Thyroid gland (tissue), 4 donors: Measurements from ENCODE around the gene IFNG. TPM values are rescaled to one million over a fixed set of nuclear protein-coding genes. Genes with fewer than 3 reads are reported as not detected.

Source experiments
- DNase-seq, 2 donors: peaks; one replicate each; pipeline ENCODE4 v3.0.0-alpha.2; 2019
- H3K27ac ChIP-seq, 3 donors: fragments of 200-600 bp; sonication (generic); 1 replicate in 2 of 3; 2 replicates in 1 of 3; pipeline ENCODE4 v1.5.1; 2016 to 2019; ENCODE audit warnings: mild to moderate bottlenecking in 1 of 3, moderate library complexity in 1 of 3
- H3K27me3 ChIP-seq: fragments of 200-600 bp; sonication (generic); one replicate; pipeline ENCODE4 v1.5.1; 2019
- H3K36me3 ChIP-seq, 2 donors: fragments of 200-600 bp; sonication (generic); one replicate each; pipeline ENCODE4 v1.5.1; 2016 to 2019
- H3K4me1 ChIP-seq, 2 donors: fragments of 200-600 bp; sonication (generic); one replicate each; pipeline ENCODE4 v1.5.1; 2017 to 2019
- H3K4me3 ChIP-seq, 3 donors: fragments of 200-600 bp; sonication (generic); replicated peaks in 1 of 3; 1 replicate in 2 of 3; 2 replicates in 1 of 3; pipeline ENCODE4 v1.5.1; 2016; ENCODE audit warnings: mild to moderate bottlenecking in 1 of 3
- H3K9me3 ChIP-seq: fragments of 200-600 bp; sonication (generic); one replicate; pipeline ENCODE4 v1.5.1; 2017
- CTCF ChIP-seq, 6 experiments: fragments of 200-600 bp in 3 of 6; fragments of 450-650 bp in 3 of 6; sonication (generic) in 3 of 6; IDR thresholded peaks; one replicate each; pipeline ENCODE4 v1.5.1; 2016 to 2019; ENCODE audit warnings: antibody characterized with exemption in 6 of 6, mild to moderate bottlenecking in 2 of 6, inconsistent platforms in 1 of 6, moderate library complexity in 1 of 6
- POLR2A ChIP-seq, 2 donors: fragments of 450-650 bp; IDR thresholded peaks; one replicate each; pipeline ENCODE4 v1.6.1; 2017; ENCODE audit warnings: antibody characterized with exemption in 2 of 2, mild to moderate bottlenecking in 2 of 2, moderate library complexity in 1 of 2
- WGBS, 2 donors: methylation state at CpG; one replicate each; pipeline ENCODE4 v1.1.5; 2017; 5-methylcytosine and 5-hydroxymethylcytosine counted together
- intact Hi-C: fragments of 100-400 bp; cut with DNase I; formaldehyde crosslinking; loops from one replicate; pipeline ENCODE4 v1.15.1; 2023
- total RNA-seq, 4 donors: library from RNA; depleted of rRNA; stranded (reverse); fragments of >200 nt; gene quantifications; one replicate each; pipeline ENCODE4 v1.2.3, GENCODE V29; 2016

Gene IFNG
- total RNA-seq, 4 donors from 2014 or later = not detected

- no peak for DNase-seq
- Histone ChIP-seq H3K36me3 (no peaks in the 10 kb centered on the region), H3K9me3 (no peaks in the 10 kb centered on the region), H3K4me3 (no peak overlapping the region), H3K4me1 (no peaks in the 10 kb centered on the region), H3K27me3 (no peaks in the 10 kb centered on the region), H3K27ac (no peak overlapping the region)
- intact Hi-C loops = no loop called here
- WGBS, 2 donors = 71 to 74% methylated on average over 6 of the region's 6 CpGs
- TF ChIP-seq CTCF (IDR thresholded peaks at IDR 0.05) (no peak), POLR2A (IDR thresholded peaks at IDR 0.05) (no peak)
Measured at GRCh38 chr12:68114606-68115005, 44.9 kb downstream of the IFNG start.

- H3K4me3 ChIP-seq = no peak overlapping the region
- no peaks in the 10 kb centered on the region for H3K4me1 ChIP-seq
- DNase-seq = no peak
- TF ChIP-seq CTCF (IDR thresholded peaks at IDR 0.05) (peak in 1 of 6 experiments; percentile 10), POLR2A (IDR thresholded peaks at IDR 0.05) (no peak)
- H3K36me3 ChIP-seq = no peaks in the 10 kb centered on the region
- H3K27ac ChIP-seq = no peak overlapping the region
- WGBS, 2 donors = 0 to 76% methylated on average over 1 of the region's 1 CpG
- intact Hi-C loops = no loop called here
- H3K9me3 ChIP-seq = no peaks in the 10 kb centered on the region
- no peaks in the 10 kb centered on the region for H3K27me3 ChIP-seq
Measured at GRCh38 chr12:68113644-68114043, 45.9 kb downstream of the IFNG start.

- no peak for TF ChIP-seq POLR2A (IDR thresholded peaks at IDR 0.05)
- TF ChIP-seq CTCF (IDR thresholded peaks at IDR 0.05) = no peak
- no peaks in the 10 kb centered on the region for H3K36me3 ChIP-seq
- H3K9me3 ChIP-seq = no peaks in the 10 kb centered on the region
- no peak for DNase-seq
- intact Hi-C loops = no loop called here
- H3K27me3 ChIP-seq = no peaks in the 10 kb centered on the region
- no peak overlapping the region for H3K4me3 ChIP-seq
- H3K4me1 ChIP-seq = no peaks in the 10 kb centered on the region
- H3K27ac ChIP-seq = no peak overlapping the region
Measured at GRCh38 chr12:68111995-68112394, 47.5 kb downstream of the IFNG start.

GRCh38 chr12:68109444-68110217 is 49.9 kb downstream of the IFNG start:
- 83 to 85% methylated on average over 1 of the region's 1 CpG for WGBS, 2 donors
- Histone ChIP-seq H3K4me1 (no peaks in the 10 kb centered on the region), H3K4me3 (no peak overlapping the region), H3K36me3 (no peaks in the 10 kb centered on the region), H3K27me3 (no peaks in the 10 kb centered on the region), H3K27ac (no peak overlapping the region), H3K9me3 (no peaks in the 10 kb centered on the region)
- no peak for TF ChIP-seq CTCF (IDR thresholded peaks at IDR 0.05)
- no peak for TF ChIP-seq POLR2A (IDR thresholded peaks at IDR 0.05)
- DNase-seq = no peak
- intact Hi-C loops = no loop called here

- Histone ChIP-seq H3K4me1 (no peaks in the 10 kb centered on the region), H3K4me3 (no peak overlapping the region), H3K36me3 (no peaks in the 10 kb centered on the region), H3K27me3 (no peaks in the 10 kb centered on the region), H3K9me3 (no peaks in the 10 kb centered on the region), H3K27ac (no peak overlapping the region)
- intact Hi-C loops = no loop called here
- DNase-seq = no peak
- TF ChIP-seq CTCF (IDR thresholded peaks at IDR 0.05) = no peak
- no peak for TF ChIP-seq POLR2A (IDR thresholded peaks at IDR 0.05)
Measured at GRCh38 chr12:68109001-68109400, 50.5 kb downstream of the IFNG start.
